NCI-H128 (cell line): ENCODE results near the gene MPHOSPH8.
"Not testable (repeated sequence)": the region's sequence is repeated elsewhere in the genome, so short reads cannot be mapped to it uniquely, and the experiment has no call there.

Experiments
- DNase-seq: peaks from one replicate; lab custom pipeline; 2025; ENCODE audit not compliant: unreplicated experiment; lab: John Stamatoyannopoulos, UW

MPHOSPH8 gene

DNA sequence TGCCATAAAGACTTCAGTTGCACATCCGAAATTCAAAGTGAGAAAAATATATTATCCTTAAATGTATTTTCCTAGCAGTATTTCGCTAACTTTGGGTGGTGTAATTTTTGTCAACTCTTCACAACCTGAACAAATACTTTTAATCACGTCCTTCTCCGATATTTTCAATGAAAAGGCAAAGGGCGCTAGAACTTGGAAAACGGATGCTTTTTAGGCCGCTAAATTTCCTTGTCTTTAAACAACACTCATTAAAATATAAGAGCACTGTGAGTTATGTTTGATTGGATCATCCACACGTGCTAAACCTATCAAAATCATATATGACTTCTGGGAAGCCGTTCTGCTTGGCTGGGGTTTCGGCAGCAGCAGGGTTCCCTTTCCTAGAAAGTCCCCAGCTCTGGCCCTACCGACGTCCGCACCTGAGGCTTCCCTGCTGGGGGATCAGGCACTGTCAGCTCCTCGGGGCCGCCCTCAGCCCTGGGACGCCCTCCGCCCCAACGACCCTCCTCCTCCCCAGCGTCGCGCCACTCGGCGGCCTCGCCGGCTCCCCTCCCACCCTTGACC is 462 bp upstream of the MPHOSPH8 start:
- no peak for DNase-seq

DNA sequence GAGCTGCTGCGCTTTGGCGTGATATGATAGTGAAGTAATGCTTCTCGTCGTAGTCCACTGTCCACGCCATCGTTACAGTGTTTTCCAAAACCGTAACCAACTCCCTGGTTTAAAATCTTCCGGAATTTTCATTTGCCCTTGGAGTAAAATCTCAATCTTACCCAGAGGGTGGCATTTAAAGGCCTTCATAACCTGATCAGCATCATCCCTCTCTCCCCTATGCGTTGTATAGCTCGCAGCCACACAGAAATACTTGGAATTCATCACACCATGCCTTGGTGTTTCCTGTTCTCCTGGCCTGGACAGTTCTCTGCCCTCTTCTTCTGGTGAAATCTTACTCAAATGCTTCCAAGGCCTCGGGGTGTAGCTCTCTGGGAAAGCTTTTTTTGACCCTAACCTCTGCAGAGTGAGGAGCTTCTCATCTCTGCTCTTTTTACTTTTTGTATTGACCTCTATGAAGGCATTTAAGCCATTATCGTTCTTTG is 839 bp downstream of the MPHOSPH8 start:
- no peak for DNase-seq

DNA sequence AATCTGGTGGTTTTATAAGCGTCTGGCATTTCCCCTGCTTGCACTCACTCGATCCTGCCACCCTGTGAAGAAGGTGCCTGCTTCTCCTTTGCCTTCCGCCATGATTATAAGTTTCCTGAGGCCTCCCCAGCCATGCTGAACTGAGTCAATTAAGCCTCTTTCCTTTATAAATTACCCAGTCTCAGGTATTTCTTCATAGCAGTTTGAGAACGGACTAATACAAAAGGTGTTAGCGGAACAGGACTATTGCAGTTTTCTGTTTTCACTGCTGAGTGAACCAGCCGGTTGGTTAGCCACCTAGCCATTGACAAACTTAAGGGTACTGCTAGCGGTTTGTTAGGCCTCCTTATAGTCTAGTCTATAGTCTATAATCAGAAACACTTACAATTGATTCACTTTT is 2.5 kb downstream of the MPHOSPH8 start:
- not testable (repeated sequence) for DNase-seq

DNA sequence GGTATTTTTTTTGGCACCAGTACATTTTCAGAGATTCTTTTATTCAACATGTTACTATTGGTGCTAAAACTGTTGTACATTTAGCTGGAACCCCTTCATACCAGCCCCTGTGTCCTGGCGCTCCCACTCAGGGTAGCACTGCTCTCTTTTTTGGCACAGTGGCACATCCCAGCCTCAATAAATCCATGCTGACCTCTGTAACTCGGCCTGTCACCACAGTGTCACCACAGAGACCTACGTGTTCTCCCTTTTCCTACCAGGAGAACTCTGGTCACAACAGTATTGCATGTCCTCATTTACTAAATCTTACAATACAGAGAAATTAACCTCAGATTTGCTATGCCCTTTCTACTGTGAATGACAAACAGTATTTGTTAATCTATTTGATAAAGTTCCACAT is 10.2 kb downstream of the MPHOSPH8 start:
- DNase-seq = no peak

DNA sequence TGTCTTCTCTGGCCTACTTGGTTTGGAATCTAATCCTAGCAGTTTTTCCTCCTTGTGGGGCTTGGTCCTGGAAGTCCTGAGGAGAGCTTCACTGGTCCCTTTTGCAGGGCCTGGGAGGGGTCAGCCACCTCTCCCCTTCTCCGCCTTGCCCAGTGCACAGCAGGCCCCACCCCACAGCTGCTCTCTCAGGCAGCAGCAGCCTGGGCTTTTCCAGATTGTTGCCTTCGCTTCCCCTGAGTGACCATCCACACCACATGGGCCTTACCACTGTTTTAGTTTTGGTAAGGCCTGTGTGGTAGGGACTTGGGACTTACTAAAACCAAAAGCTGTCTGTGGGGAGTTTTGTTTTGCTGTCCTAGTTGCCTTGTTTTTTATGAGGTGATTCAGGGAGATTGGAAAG is 11.5 kb downstream of the MPHOSPH8 start:
- no peak for DNase-seq

DNA sequence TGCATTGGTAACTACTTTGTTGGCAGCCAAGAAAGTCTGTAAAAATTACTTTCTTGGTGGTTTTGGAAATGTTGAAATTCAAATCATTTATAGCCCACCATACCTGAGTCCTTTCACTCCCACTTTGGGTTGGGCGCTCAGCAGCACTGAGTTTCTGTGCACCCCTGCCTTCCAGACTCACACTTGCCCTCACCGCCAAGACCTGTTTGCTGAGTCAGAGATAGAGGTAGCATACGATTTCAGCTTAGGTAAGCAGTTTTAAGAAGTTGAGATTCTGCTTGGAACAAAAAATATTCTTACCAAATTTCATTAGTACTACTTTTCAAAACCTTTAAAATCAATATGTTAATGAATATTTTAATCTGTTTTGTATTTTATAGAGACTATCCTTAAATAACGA is 12.6 kb downstream of the MPHOSPH8 start:
- DNase-seq = no peak

DNA sequence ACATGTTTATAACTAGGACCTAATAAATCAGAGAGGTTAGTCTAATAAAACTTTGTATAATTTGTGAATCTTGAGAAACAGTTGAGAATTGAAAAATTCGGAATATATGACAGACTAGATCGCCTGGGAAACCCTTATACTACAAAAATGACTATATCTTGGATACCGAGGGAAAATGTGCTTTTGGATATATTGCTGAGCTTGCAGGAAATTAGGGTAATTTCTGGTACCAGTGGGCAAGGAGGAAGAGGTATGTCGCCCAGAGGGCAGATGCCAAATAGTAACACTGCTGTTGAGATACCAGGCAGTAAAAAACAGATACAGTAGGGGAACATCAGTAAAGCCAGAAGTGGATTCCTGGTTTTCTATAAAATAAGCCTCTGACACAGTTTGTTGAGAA is 17.3 kb downstream of the MPHOSPH8 start:
- no peak for DNase-seq

DNA sequence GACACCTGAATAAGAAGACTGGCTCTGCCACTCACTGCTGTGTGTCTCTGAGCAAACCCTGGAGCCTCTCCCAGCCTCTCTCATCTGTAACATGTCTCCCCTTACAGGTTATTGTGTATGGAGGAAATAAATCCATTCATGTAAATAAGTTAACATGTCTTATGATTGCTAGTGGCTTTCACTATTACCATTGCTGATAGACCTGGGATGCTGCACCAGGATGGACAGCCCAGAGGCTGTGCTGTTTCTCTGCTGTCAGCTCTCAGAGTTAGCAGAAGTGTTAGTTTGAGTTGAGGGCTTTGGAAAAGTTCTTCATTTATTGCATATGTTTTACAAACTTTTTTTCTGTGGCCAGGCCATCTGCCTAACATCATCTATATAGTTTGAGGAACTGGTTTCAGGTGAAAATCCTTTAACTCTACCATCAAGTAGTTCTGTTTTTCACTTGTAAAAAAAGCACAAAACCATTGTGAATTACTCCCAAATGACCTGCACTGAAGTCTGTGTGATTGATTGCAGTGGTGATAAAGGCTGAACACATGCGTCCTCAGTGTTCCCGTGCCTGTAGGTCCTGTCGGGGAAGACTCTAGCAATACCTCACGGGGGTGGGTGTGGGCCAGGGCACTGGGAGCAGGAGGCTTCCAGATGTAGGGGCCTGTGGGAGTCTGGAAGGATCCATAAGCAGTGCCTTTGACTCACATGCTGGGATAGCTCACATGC is 24.6 kb downstream of the MPHOSPH8 start:
- no peak for DNase-seq

DNA sequence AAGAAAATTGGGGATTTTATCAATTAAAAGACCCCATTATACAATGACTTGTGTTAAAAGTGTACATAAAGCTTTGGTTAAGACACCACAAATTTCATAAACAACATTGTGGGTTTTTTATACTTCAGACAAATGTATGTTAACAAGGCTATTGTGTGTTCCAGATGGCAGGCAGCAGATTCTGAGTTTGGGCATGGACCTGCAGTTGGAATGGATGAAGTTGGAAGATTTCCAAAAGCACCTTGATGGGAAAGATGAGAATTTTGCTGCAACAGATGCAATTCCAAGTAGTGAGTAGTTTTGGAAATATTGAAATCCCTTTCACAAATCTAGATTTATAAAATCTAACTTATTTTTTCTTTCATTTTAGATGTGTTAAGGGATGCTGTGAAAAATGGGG is 25.4 kb downstream of the MPHOSPH8 start:
- no peak for DNase-seq

DNA sequence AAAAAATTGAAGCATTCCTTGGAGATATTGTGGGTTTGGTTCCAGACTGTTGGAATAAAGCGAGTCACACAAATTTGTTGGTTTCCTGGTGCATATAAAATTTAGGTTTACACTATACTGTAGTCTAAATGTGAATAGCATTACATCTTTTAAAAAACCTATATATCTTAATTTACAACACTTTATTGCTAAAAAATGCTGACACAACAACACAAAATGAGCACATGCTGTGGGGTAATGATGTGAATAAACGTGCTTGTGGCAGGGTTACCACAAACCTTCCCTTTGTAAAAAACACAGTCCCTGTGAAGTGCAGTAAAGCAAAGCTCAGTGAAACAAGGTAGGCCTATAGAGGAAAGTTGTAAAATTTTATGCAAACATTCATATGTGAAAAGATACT is 27.7 kb downstream of the MPHOSPH8 start:
- no peak for DNase-seq

DNA sequence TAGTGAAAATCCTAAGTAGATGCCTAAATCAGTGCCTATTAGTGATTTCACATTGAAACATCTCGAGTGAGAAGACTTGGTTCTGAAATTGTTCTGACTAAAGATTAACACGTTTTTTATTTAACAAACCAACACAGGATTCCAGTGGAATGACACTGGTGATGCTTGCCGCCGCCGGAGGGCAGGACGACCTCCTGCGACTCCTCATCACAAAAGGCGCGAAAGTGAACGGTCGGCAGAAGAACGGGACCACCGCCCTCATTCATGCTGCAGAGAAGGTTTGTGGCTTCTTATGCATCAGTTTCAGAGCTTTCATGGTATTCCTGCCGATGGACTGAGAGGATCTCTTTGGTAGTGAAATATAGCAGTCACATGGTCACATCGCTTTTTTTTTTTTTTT is 28.1 kb downstream of the MPHOSPH8 start:
- DNase-seq = no peak

DNA sequence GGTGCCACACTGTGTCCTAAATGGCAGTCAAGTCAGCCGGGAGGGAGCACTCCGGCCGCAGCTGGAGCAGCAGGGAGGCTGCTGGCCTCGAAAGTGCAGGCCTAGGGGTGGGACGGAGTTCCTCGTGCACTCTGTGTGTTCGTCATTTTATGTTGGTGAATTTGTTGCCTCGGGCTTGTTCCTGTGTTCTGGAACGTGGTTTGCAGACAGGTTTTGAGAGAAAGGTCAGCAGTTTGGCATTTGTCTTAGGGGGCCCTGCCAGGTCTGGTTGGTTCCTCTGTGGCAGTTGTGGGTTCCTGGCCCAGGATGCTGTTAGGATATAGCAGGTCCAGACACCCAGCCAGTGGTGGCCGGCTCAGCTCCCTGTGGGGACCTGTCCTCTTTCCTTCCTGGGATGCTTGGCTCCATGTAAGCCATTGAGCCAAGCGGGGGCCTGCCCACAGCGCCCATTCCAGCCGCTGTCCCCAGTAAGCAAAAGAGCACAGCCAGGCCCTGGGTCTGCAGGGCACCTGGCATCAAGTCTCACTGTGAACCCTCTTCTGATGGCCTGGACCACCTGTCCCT is 30.0 kb downstream of the MPHOSPH8 start:
- no peak for DNase-seq

DNA sequence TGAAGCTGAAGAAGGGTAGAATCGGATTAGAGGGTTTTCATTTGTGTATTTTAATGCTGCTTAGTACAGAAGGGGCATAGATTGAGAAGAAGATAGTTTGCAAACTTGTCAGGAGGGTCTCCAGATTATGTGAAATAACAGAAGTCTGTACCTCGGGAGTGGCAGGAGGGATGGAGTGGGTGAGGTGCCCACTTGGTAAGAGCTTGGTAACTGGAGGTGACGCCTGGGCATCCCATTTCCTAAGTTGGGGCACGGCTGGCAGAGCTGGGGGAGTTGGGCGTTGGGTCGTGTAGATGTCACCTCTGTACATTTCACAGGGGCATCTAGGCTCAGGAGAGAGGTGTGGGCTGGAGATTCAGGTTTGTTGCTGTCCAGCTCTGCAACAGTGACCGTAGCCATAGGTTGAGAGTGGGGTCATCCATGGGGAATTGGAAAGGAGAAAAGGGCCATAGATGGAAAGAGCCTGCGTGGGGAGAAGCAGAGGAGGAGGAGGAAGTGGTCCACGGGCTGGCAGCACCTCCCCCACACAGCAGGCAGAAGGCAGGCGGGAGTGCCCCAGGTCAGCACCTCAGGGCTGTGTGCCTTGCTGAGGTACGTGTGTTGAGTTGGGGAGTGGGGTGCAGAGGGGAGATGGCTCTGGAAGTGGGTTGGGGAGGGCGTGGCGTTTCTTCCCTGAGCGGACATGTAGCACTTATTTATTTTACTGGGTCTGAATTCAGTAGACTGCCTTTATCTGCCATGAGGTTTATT is 31.2 kb downstream of the MPHOSPH8 start:
- no peak for DNase-seq

DNA sequence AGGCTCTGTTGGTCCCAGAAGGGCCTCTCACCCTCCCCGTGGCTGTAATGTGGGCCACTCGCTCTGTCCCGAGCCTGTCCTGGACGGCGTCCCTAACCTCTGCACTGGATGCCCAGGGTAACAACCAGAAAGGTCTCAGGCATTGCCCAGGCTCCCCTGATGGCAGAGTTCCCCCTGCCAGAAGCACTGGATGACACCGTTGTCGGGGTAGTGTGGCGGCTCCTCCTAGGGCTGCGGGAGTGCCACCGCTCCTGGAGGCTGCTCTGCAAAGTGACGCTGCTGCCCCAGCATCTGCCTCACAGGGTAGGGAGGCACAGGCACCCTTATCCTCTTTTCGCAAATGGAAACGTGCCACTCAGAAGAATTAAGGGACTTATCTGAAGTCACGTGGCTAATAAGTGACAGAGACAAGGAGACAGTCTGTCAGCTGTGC is 32.0 kb downstream of the MPHOSPH8 start:
- no peak for DNase-seq

DNA sequence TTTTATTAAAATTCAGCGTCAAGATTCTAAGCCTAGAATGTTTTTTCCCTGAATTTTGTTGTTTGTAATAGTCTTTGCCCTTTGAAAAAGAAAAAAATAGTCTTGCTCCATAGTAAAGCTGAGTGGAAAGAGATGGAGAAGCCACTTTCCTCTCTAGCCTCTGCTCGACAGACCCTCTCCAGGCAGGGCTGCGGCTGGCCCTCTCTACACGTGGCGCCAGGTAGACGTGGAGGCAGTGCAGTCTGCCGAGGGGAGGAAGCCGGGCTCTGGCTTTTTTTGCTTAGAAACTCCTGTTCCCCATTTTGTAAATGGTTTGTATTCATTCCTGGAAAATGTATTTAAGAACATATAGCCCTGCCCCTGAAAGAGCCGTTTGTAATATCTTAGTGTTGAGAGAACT is 35.3 kb downstream of the MPHOSPH8 start:
- no peak for DNase-seq

DNA sequence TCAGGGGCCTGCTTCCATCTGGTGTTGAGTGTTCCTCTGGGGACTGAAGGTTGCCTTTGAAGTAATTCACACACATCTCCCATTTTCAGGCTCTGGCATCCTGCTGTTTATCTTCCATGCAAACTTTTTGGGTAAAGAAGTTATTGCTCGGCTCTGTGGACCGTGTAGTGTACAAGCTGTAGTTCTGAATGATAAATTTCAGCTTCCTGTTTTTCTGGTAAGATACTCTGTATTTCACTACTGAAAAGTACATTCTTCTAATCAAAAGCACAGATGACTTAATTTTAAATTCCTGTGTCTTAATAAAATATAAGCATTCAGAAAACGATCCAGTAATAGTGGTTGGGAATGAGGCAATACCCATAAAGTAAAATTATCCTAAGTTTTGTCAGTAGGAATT is 36.7 kb downstream of the MPHOSPH8 start:
- DNase-seq = no peak

DNA sequence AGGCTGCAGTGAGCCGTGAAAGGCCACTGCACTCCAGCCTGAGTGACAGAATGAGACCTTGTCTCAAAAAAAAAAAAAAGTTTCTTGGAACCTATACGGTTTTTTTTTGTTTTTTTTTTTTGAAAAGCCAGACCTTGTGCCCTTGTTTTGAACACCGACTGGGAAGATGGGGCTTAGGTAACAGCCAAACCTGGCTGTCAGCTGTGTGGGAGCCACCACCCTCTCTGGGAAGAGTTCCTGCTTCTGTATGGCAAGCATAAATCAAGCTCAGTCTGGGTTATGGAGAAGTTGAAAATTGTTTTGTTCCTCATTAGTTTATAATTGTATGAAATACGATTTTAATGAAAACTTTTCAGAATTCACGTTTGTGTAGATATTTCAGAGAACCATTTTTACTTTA is 39.5 kb downstream of the MPHOSPH8 start:
- no peak for DNase-seq

DNA sequence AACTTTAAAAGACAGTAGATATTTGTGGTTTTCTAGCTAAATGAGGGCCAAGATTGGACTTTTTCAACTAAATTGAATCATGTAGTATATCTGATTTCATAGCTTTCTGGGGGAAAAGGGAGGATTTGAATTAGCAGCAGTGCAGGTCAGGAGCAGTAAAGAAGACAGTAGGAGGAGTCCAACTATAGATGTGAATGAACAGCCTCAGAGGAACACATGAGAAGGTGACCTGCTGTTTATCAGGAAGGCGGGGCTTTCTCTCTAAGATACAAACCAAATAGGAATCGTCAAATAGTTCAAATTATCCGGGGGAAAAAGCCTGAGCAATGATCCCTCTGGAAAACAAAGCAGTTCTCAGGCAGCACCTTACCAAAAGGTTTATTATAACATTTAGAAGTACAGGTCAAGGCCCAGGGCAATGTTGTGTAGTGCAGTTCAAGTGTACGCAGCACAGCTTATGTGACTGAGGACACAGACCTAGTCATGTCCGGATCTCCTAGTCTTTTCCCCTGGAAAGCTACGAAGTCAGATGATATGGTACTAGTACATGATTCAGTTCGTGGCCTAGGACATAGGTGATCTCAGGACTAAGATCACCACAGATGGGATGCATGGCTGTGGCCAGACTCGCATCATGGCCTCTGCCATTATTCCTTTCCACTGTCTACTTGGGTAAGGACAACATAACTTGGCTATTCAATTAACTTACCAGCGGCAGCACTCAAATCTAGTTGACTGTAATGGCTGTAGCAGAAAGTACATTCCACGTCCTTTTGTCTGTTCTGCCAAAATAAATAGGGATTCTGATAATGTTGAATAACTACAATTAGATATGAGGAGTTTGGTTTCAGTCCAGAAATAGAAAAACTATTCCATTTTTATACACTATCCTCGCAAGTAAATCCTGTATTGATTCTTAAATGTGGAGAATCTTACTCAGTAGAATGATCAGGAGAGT is 40.3 kb downstream of the MPHOSPH8 start:
- no peak for DNase-seq

DNA sequence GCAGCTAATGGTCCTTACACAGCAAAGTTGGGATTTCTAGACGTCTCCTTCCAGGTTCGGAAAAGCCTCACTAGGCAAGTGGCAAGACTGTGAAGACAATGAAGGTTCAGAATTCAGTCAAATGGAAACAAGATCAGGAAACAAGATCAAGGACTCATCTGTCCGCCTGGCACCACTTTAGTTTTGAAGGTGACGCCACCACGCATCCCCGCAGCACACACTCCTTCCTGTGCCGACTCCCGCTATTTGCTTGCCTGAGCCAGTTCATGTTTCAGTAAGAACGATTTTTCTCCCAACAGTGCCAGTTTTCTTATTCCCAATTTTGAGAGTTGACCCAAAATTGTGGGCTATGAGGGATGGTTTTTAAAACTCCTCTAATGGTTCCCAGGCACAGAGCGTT is 41.4 kb downstream of the MPHOSPH8 start:
- DNase-seq = no peak

DNA sequence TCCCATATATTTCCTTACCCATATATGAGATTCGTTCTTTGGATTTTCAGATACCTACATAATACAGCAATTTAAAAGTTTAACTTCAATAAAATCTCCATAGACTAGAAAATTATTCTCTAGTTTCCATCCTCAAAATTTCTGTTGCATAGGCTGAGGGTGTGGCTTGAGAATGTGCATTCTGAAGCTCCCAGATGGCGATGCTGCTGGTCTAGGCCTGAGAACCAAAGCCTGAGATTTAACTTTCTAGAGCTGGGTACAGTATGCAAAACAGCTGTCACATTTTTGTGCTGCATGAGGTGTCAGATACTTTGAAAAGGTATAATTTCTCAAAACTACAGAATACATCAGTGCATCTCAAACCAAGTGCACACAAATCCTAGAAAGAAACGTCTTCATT is 42.7 kb downstream of the MPHOSPH8 start:
- no peak for DNase-seq

DNA sequence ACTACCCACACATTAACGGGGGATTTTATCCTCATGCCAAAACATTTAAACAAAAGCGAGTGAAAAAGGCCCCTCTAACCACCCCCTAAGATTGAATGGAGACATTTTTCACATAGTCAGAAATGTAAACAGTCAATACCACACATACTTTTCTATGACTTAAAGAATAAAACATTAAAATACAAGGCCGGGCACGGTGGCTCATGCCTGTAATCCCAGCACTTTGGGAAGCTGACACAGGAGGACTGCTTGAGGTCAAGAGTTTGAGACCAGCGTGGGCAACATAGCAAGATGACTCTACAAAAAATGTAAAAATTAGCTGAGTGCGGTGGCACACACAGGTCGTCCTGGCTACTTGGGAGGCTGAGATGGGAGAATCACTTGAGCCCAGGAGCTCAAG is 47.3 kb downstream of the MPHOSPH8 start:
- DNase-seq = no peak
